ENCODE data around the gene ACADM. TPM values are rescaled to one million over a fixed set of nuclear protein-coding genes. Genes with fewer than 3 reads are reported as not detected.

The ACADM gene
- total RNA-seq, 1 donor from 2014 or later: 29.6 TPM

- peaks cover 18% of the 10 kb centered on the region for H3K36me3 ChIP-seq (ENCODE audit: insufficient read depth, low read length)
- no peaks in the 10 kb centered on the region for H3K9me3 ChIP-seq (ENCODE audit: insufficient read depth, low read depth, low read length)
- peaks cover 13% of the 10 kb centered on the region for H3K4me1 ChIP-seq (ENCODE audit: insufficient read depth, low read length)
- peak within 1 kb of the TSS; percentile 81 for H3K27ac ChIP-seq (ENCODE audit: low read depth, low read length)
- H3K27me3 Mint-ChIP-seq (ENCODE audit: low read depth, unreplicated experiment): no peaks in the 10 kb centered on the region
- H3K27me3 ChIP-seq (ENCODE audit: insufficient read depth, low read length): no peaks in the 10 kb centered on the region
- H3K4me1 Mint-ChIP-seq (ENCODE audit: low read depth, unreplicated experiment): peaks cover 15% of the 10 kb centered on the region
- no peak for TF ChIP-seq CTCF (IDR thresholded peaks at IDR 0.05; ENCODE audit: insufficient read depth, low read depth, low read length)
- TF ChIP-seq EZH2 (IDR thresholded peaks at IDR 0.05; ENCODE audit: insufficient read depth, low read length): no peak
- peak within 1 kb of the TSS; percentile 96 for H3K9ac ChIP-seq (ENCODE audit: low read length)
- peak within 1 kb of the TSS; percentile 98 for H3K27ac Mint-ChIP-seq (ENCODE audit: unreplicated experiment)
- peak within 1 kb of the TSS; percentile 99 for H3K4me3 Mint-ChIP-seq (ENCODE audit: unreplicated experiment)
- peaks cover 24% of the 10 kb centered on the region for H3K36me3 Mint-ChIP-seq (ENCODE audit: low read depth, unreplicated experiment)
- peaks cover 51% of the 10 kb centered on the region for H4K20me1 ChIP-seq (ENCODE audit: insufficient read depth, low read length)
- H3K4me3 ChIP-seq (ENCODE audit: insufficient read depth, low read depth, low read length): peak within 1 kb of the TSS; percentile 98
- H3K9me3 Mint-ChIP-seq (ENCODE audit: unreplicated experiment): peaks cover 3% of the 10 kb centered on the region
- FAIRE-seq: peak; percentile 54
- H3K4me2 ChIP-seq (ENCODE audit: low read length): peak within 1 kb of the TSS; percentile 92
- peak; percentile 86 for DNase-seq (ENCODE audit: low read depth)
- H2AFZ ChIP-seq (ENCODE audit: low read depth, low read length): peak within 1 kb of the TSS; percentile 79
- peaks cover 53% of the 10 kb centered on the region for H3K79me2 ChIP-seq (ENCODE audit: insufficient read depth, low read length)
Measured at GRCh38 chr1:75785983-75786853, 61.7 kb downstream of the ACADM start, which contains the start of gene RABGGTB. Gene RABGGTB, plus strand, starts transcription at chr1:75786256. Its CDS starts 16 bp downstream, at chr1:75786272.

DNA sequence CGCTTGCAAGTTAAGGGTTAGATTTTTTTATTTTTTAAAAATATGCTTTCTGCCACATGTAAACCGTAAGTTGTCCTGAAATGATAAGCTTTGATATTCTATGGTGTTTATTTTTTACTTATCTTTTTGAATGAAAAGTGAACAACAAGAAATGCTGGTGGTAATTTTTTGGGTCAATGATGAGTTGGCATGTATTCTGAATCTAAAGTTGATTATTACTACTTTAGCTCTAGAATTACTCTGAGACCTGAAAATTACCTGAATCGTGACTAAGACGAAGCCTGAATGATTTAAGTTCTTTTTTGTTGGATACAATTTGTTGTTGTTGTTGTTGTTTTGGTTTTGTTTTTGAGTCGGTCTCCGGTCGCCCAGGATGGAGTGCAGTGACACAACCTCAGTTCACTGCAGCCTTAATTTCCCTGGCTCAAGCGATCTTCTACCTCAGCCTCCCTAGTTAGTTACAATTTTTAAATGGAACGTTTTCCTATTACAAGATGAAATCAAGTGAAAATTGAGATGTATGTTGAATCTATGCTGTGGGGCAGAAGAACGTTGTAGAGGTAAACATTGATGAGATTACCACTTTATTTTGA, 62.5 kb downstream of the ACADM start:
- Histone ChIP-seq H3K9ac (ENCODE audit: low read length) (peak overlapping the region; percentile 96), H3K4me3 (ENCODE audit: insufficient read depth, low read depth, low read length) (peak overlapping the region; percentile 98), H3K27ac (ENCODE audit: low read depth, low read length) (peak overlapping the region; percentile 81), H4K20me1 (ENCODE audit: insufficient read depth, low read length) (peaks cover 58% of the 10 kb centered on the region), H3K27me3 (ENCODE audit: insufficient read depth, low read length) (no peaks in the 10 kb centered on the region), H3K9me3 (ENCODE audit: insufficient read depth, low read depth, low read length) (no peaks in the 10 kb centered on the region), H2AFZ (ENCODE audit: low read depth, low read length) (no peak overlapping the region), H3K79me2 (ENCODE audit: insufficient read depth, low read length) (peaks cover 61% of the 10 kb centered on the region), H3K4me2 (ENCODE audit: low read length) (peak overlapping the region; percentile 92), H3K36me3 (ENCODE audit: insufficient read depth, low read length) (peaks cover 26% of the 10 kb centered on the region), H3K4me1 (ENCODE audit: insufficient read depth, low read length) (peaks cover 13% of the 10 kb centered on the region)
- Mint-ChIP-seq H3K27me3 (ENCODE audit: low read depth, unreplicated experiment) (no peaks in the 10 kb centered on the region), H3K9me3 (ENCODE audit: unreplicated experiment) (no peaks in the 10 kb centered on the region), H3K4me1 (ENCODE audit: low read depth, unreplicated experiment) (peaks cover 20% of the 10 kb centered on the region), H3K36me3 (ENCODE audit: low read depth, unreplicated experiment) (peaks cover 28% of the 10 kb centered on the region), H3K4me3 (ENCODE audit: unreplicated experiment) (peak overlapping the region; percentile 99), H3K27ac (ENCODE audit: unreplicated experiment) (peak overlapping the region; percentile 98)
- DNase-seq (ENCODE audit: low read depth): no peak
- FAIRE-seq: no peak
- TF ChIP-seq EZH2 (IDR thresholded peaks at IDR 0.05; ENCODE audit: insufficient read depth, low read length) (no peak), CTCF (IDR thresholded peaks at IDR 0.05; ENCODE audit: insufficient read depth, low read depth, low read length) (no peak)

Measured in astrocyte (in vitro differentiated cells and primary cell).